Endothelial cell (in vitro differentiated cells): Measurements from ENCODE around the gene GOLGA6L7. TPM values are rescaled to one million over a fixed set of nuclear protein-coding genes. Genes with fewer than 3 reads are reported as not detected.

Experiments used
- DNase-seq: peaks from one replicate; pipeline ENCODE4 v3.0.0; 2021; ENCODE audit warnings: low spot score
- H3K27ac Mint-ChIP-seq: one replicate; pipeline ENCODE4 v1.8.0; 2021; ENCODE audit warnings: mixed read lengths, inconsistent platforms; ENCODE audit not compliant: unreplicated experiment
- H3K27me3 Mint-ChIP-seq: one replicate; pipeline ENCODE4 v1.8.0; 2021; ENCODE audit warnings: mild to moderate bottlenecking, moderate library complexity, mixed read lengths, inconsistent platforms; ENCODE audit not compliant: unreplicated experiment
- H3K36me3 Mint-ChIP-seq: one replicate; pipeline ENCODE4 v1.8.0; 2021; ENCODE audit warnings: mild to moderate bottlenecking, low read depth, mixed read lengths, inconsistent platforms; ENCODE audit not compliant: unreplicated experiment
- H3K4me1 Mint-ChIP-seq: one replicate; pipeline ENCODE4 v1.8.0; 2021; ENCODE audit warnings: mild to moderate bottlenecking, mixed read lengths, inconsistent platforms; ENCODE audit not compliant: unreplicated experiment
- H3K4me3 Mint-ChIP-seq: one replicate; pipeline ENCODE4 v1.8.0; 2021; ENCODE audit warnings: mild to moderate bottlenecking, mixed read lengths, inconsistent platforms; ENCODE audit not compliant: unreplicated experiment
- H3K9me3 Mint-ChIP-seq: one replicate; pipeline ENCODE4 v1.8.0; 2021; ENCODE audit warnings: mixed read lengths, inconsistent platforms; ENCODE audit not compliant: unreplicated experiment
- CTCF ChIP-seq: fragments of 200-600 bp; sonication (generic); IDR thresholded peaks from one replicate; pipeline ENCODE4 v1.5.0; 2021; ENCODE audit warnings: antibody characterized with exemption; ENCODE audit not compliant: unreplicated experiment
- total RNA-seq: library from RNA; stranded (reverse); fragmentation: NEBNext Ultra II Directional; extraction: Animal tissue kit (Norgen Biotek cat#: 25700); gene quantifications from one replicate; pipeline ENCODE4 v1.2.1, GENCODE V29; 2021; ENCODE audit not compliant: unreplicated experiment

The GOLGA6L7 gene
- total RNA-seq, 1 donor from 2014 or later: not detected

DNA sequence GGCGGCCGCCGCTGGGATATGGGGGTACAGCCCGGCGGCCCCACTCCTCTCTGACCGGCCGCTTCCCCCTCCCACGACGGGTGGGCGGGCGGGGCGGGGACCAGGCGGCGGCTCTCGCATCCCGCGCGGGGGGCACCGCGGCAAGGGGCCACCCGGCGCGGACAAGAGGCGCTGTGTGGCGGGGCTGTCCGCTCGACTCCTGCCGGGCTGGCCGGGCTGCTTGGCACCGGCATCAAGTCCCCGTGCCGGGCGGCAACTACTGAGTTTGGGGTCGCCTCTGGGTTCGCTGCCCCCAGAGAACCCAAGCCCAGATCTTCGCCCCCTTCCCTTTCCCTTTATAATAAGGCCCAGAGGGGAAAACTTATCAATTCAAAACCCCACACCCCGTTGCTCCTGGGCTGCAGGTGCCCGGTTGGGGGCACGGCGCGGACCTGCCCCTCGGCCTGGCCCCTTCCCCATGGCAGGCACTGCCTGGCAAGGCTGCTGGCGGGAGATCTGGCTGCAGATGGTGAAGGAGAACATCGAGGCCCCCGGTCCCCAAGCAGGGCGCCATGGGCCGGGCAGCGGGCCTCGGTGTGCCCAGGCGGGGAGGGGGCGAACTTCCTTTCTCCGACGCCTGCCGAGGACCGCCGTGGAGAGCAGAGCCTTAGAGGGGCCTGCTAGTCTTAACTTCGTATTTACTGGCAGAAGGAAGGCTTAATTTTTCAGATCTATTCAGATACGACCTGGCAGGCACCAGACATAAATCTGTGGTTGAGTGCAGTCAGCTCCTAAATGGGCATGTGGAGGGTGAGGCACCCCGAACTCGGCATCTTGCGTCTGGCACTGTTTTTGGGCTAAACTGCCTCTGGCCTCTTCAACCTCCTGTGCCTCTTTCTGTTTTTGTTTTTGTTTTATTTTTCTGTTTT is 38.2 kb upstream of the GOLGA6L7 start:
- Mint-ChIP-seq H3K27me3 (peaks cover 11% of the 10 kb centered on the region), H3K4me1 (peaks cover 16% of the 10 kb centered on the region), H3K27ac (peak overlapping the region; percentile 53), H3K9me3 (no peaks in the 10 kb centered on the region), H3K36me3 (peaks cover 5% of the 10 kb centered on the region), H3K4me3 (peak overlapping the region; percentile 90)
- no peak for TF ChIP-seq CTCF
- DNase-seq: no peak

GRCh38 chr15:28885630-28886430 is 37.4 kb upstream of the GOLGA6L7 start, which contains the start of gene APBA2:
Gene APBA2, plus strand, starts transcription at chr15:28885974. Its CDS starts 167,911 bp downstream, at chr15:29053885.
- peaks cover 11% of the 10 kb centered on the region for H3K27me3 Mint-ChIP-seq
- H3K4me3 Mint-ChIP-seq: peak within 1 kb of the TSS; percentile 90
- H3K9me3 Mint-ChIP-seq: no peaks in the 10 kb centered on the region
- H3K36me3 Mint-ChIP-seq: peaks cover 5% of the 10 kb centered on the region
- DNase-seq: peak; percentile 51
- TF ChIP-seq CTCF: no peak
- no peak within 1 kb of the TSS for H3K27ac Mint-ChIP-seq
- H3K4me1 Mint-ChIP-seq: peaks cover 20% of the 10 kb centered on the region

GRCh38 chr15:28885128-28885629 is 36.7 kb upstream of the GOLGA6L7 start:
- DNase-seq: no peak
- Mint-ChIP-seq H3K27me3 (peaks cover 11% of the 10 kb centered on the region), H3K9me3 (no peaks in the 10 kb centered on the region), H3K36me3 (peaks cover 5% of the 10 kb centered on the region), H3K27ac (no peak overlapping the region), H3K4me3 (no peak overlapping the region), H3K4me1 (peaks cover 20% of the 10 kb centered on the region)
- no peak for TF ChIP-seq CTCF

- peaks cover 5% of the 10 kb centered on the region for H3K36me3 Mint-ChIP-seq
- no peak overlapping the region for H3K27ac Mint-ChIP-seq
- peaks cover 8% of the 10 kb centered on the region for H3K27me3 Mint-ChIP-seq
- no peak for TF ChIP-seq CTCF
- peaks cover 16% of the 10 kb centered on the region for H3K4me1 Mint-ChIP-seq
- no peaks in the 10 kb centered on the region for H3K9me3 Mint-ChIP-seq
- H3K4me3 Mint-ChIP-seq: peak overlapping the region; percentile 15
- DNase-seq: no peak
Measured at GRCh38 chr15:28884151-28884940, 35.9 kb upstream of the GOLGA6L7 start.
